Measurements from ENCODE around the gene STX1A.
A peak's percentile ranks its signal among the peaks of the same experiment; 100 is the strongest.

Gene STX1A

GRCh38 chr7:73736885-73737284 lies 17.4 kb upstream of the STX1A start:
- no peak for TF ChIP-seq CTCF (IDR thresholded peaks at IDR 0.05; ENCODE audit: low read depth, low read length, missing control alignments)
- in situ Hi-C loops (cut with HindIII; ENCODE audit: low sequenced_read_pairs): no loop called here
- DNase-seq (ENCODE audit: low read depth): no peak
- no peak overlapping the region for H3K4me3 ChIP-seq (ENCODE audit: low read depth, low read length)

GRCh38 chr7:73735528-73735905 lies 16.0 kb upstream of the STX1A start:
- in situ Hi-C loops (cut with HindIII; ENCODE audit: low sequenced_read_pairs): no loop called here
- no peak for DNase-seq (ENCODE audit: low read depth)
- H3K4me3 ChIP-seq (ENCODE audit: low read depth, low read length): no peak overlapping the region
- no peak for TF ChIP-seq CTCF (IDR thresholded peaks at IDR 0.05; ENCODE audit: low read depth, low read length, missing control alignments)

GRCh38 chr7:73734619-73735527 lies 15.4 kb upstream of the STX1A start:
- DNase-seq (ENCODE audit: low read depth): peak; percentile 44
- TF ChIP-seq CTCF (IDR thresholded peaks at IDR 0.05; ENCODE audit: low read depth, low read length, missing control alignments): peak; percentile 78
- in situ Hi-C loops (cut with HindIII; ENCODE audit: low sequenced_read_pairs): no loop called here
- no peak overlapping the region for H3K4me3 ChIP-seq (ENCODE audit: low read depth, low read length)

- in situ Hi-C loops (cut with HindIII; ENCODE audit: low sequenced_read_pairs): no loop called here
- TF ChIP-seq CTCF (IDR thresholded peaks at IDR 0.05; ENCODE audit: low read depth, low read length, missing control alignments): no peak
- DNase-seq (ENCODE audit: low read depth): no peak
- no peak overlapping the region for H3K4me3 ChIP-seq (ENCODE audit: low read depth, low read length)
Measured at GRCh38 chr7:73732397-73732796, 12.9 kb upstream of the STX1A start.

GRCh38 chr7:73730485-73730884 lies 11.0 kb upstream of the STX1A start:
- DNase-seq (ENCODE audit: low read depth): no peak
- in situ Hi-C loops (cut with HindIII; ENCODE audit: low sequenced_read_pairs): no loop called here
- H3K4me3 ChIP-seq (ENCODE audit: low read depth, low read length): no peak overlapping the region
- TF ChIP-seq CTCF (IDR thresholded peaks at IDR 0.05; ENCODE audit: low read depth, low read length, missing control alignments): no peak

- TF ChIP-seq CTCF (IDR thresholded peaks at IDR 0.05; ENCODE audit: low read depth, low read length, missing control alignments): no peak
- in situ Hi-C loops (cut with HindIII; ENCODE audit: low sequenced_read_pairs): no loop called here
- H3K4me3 ChIP-seq (ENCODE audit: low read depth, low read length): no peak overlapping the region
- no peak for DNase-seq (ENCODE audit: low read depth)
Measured at GRCh38 chr7:73728551-73728950, 9.1 kb upstream of the STX1A start.
